ENCODE data around the gene CHCHD3. TPM values are rescaled to one million over a fixed set of nuclear protein-coding genes. Genes with fewer than 3 reads are reported as not detected.

Gene CHCHD3
- total RNA-seq, 1 donor = 99.7 TPM

GRCh38 chr7:133082390-133082766 lies 488 bp upstream of the CHCHD3 start:
- DNase-seq (ENCODE audit: low read depth) = no peak
- H3K4me3 ChIP-seq (ENCODE audit: low read depth, low read length) = no peak overlapping the region
- no peak for TF ChIP-seq CTCF (IDR thresholded peaks at IDR 0.05; ENCODE audit: insufficient read depth, low read length)

- H3K4me3 ChIP-seq (ENCODE audit: low read depth, low read length) = peak overlapping the region; percentile 78
- TF ChIP-seq CTCF (IDR thresholded peaks at IDR 0.05; ENCODE audit: insufficient read depth, low read length) = no peak
- DNase-seq (ENCODE audit: low read depth) = peak; percentile 15
Measured at GRCh38 chr7:133081119-133081598, 731 bp downstream of the CHCHD3 start.

- H3K4me3 ChIP-seq (ENCODE audit: low read depth, low read length) = no peak overlapping the region
- DNase-seq (ENCODE audit: low read depth) = no peak
- TF ChIP-seq CTCF (IDR thresholded peaks at IDR 0.05; ENCODE audit: insufficient read depth, low read length) = no peak
Measured at GRCh38 chr7:133079296-133079695, 2.6 kb downstream of the CHCHD3 start.

- TF ChIP-seq CTCF (IDR thresholded peaks at IDR 0.05; ENCODE audit: insufficient read depth, low read length) = no peak
- DNase-seq (ENCODE audit: low read depth) = no peak
- H3K4me3 ChIP-seq (ENCODE audit: low read depth, low read length) = no peak overlapping the region
Measured at GRCh38 chr7:133077394-133077793, 4.5 kb downstream of the CHCHD3 start.

- no peak for TF ChIP-seq CTCF (IDR thresholded peaks at IDR 0.05; ENCODE audit: insufficient read depth, low read length)
- no peak for DNase-seq (ENCODE audit: low read depth)
- no peak overlapping the region for H3K4me3 ChIP-seq (ENCODE audit: low read depth, low read length)
Measured at GRCh38 chr7:133076142-133076541, 5.7 kb downstream of the CHCHD3 start.

- H3K4me3 ChIP-seq (ENCODE audit: low read depth, low read length) = no peak overlapping the region
- no peak for TF ChIP-seq CTCF (IDR thresholded peaks at IDR 0.05; ENCODE audit: insufficient read depth, low read length)
- no peak for DNase-seq (ENCODE audit: low read depth)
Measured at GRCh38 chr7:133071506-133071905, 10.4 kb downstream of the CHCHD3 start.

- DNase-seq (ENCODE audit: low read depth) = peak; percentile 32
- H3K4me3 ChIP-seq (ENCODE audit: low read depth, low read length) = no peak overlapping the region
- TF ChIP-seq CTCF (IDR thresholded peaks at IDR 0.05; ENCODE audit: insufficient read depth, low read length) = no peak
Measured at GRCh38 chr7:133070562-133070961, 11.3 kb downstream of the CHCHD3 start.
